Measurements from ENCODE around the gene KRT83. TPM values are rescaled to one million over a fixed set of nuclear protein-coding genes. Genes with fewer than 3 reads are reported as not detected.
A peak's percentile ranks its signal among the peaks of the same experiment; 100 is the strongest.

KRT83 gene
- polyA plus RNA-seq, 2 of the 4 experiments (the other 2 are of a cell fraction), result 20.4 to 44.8 TPM

- Histone ChIP-seq H3K4me3 (peak overlapping the region; percentile 33; the same call in 2 of the 3 replicates), H3K4me2 (peak overlapping the region; percentile 84), H3K27ac (peak overlapping the region; percentile 96 to 100), H3K4me1 (peaks cover 67% of the 10 kb centered on the region), H3K9me3 (no peaks in the 10 kb centered on the region)
- DNase-seq (ENCODE audit: low read depth in 1 of 2, low spot score in 1 of 2) (peak; percentile 87 to 92), FAIRE-seq (peak; percentile 86), ATAC-seq (peak; percentile 31 to 49)
- 7% methylated on average over 32 of the region's 32 CpGs for WGBS (ENCODE audit: missing lambda C conversion rate)
- CTCF ChIA-PET, result interaction anchor here (0.7 to 15.3 kb wide), 51 partner anchors 9 to 606 kb away, joined by 3 to 387 read pairs (median 6); partner anchors contain the start of genes KRT7 and KRT83
- POLR2A ChIA-PET, result interaction anchor here (0.7 to 11.7 kb wide), 10 partner anchors 27 to 595 kb away, joined by 3 to 383 read pairs (median 7); partner anchors contain the start of genes KRT7 and KRT80
- TF ChIP-seq CBX2 (IDR thresholded peaks at IDR 0.05; ENCODE audit: borderline replicate concordance, low read depth), result no peak
- TF ChIP-seq EP300 (IDR thresholded peaks at IDR 0.05), result no peak
- TF ChIP-seq ELK1 (IDR thresholded peaks at IDR 0.05; ENCODE audit: low read depth, low read length), result no peak
- no peak for TF ChIP-seq ZC3H11A (IDR thresholded peaks at IDR 0.05)
- peak; percentile 87; the same call in 1 of the 2 replicates for TF ChIP-seq HOXA7 (CRISPR knock-in tag; IDR thresholded peaks at IDR 0.05)
- TF ChIP-seq EHMT2 (IDR thresholded peaks at IDR 0.05; ENCODE audit: low read depth), result no peak
- TF ChIP-seq CHD4 (IDR thresholded peaks at IDR 0.05; ENCODE audit: borderline replicate concordance), result no peak
- TF ChIP-seq FOXS1 (CRISPR knock-in tag; IDR thresholded peaks at IDR 0.05), result peak; percentile 95
- TF ChIP-seq BHLHE40 (IDR thresholded peaks at IDR 0.05; ENCODE audit: low read depth, low read length), result no peak
- TF ChIP-seq TFCP2L1 (CRISPR knock-in tag; IDR thresholded peaks at IDR 0.05), result peak; percentile 96
- no peak for TF ChIP-seq POLR2AphosphoS2 (conservative IDR thresholded peaks at IDR 0.05; ENCODE audit: low read length)
- TF ChIP-seq ZFP36 (IDR thresholded peaks at IDR 0.05; ENCODE audit: borderline replicate concordance, partially characterized antibody), result no peak
- peak; percentile 97 for TF ChIP-seq EHF (CRISPR knock-in tag; IDR thresholded peaks at IDR 0.05)
- peak; percentile 85 for TF ChIP-seq MAX (IDR thresholded peaks at IDR 0.05)
- peak; percentile 96 for TF ChIP-seq CTCF (IDR thresholded peaks at IDR 0.05)
- TF ChIP-seq RNF2 (IDR thresholded peaks at IDR 0.05; ENCODE audit: borderline replicate concordance, low read depth), result no peak
- TF ChIP-seq HMGXB4 (CRISPR knock-in tag; IDR thresholded peaks at IDR 0.05; ENCODE audit: borderline replicate concordance), result peak; percentile 75
- TF ChIP-seq SMC3 (IDR thresholded peaks at IDR 0.05), result peak; percentile 80
- TF ChIP-seq E2F6 (IDR thresholded peaks at IDR 0.05; ENCODE audit: borderline replicate concordance, low read depth), result peak; percentile 76
- TF ChIP-seq HES2 (IDR thresholded peaks at IDR 0.05), result no peak
- TF ChIP-seq POLR2A (IDR thresholded peaks at IDR 0.05; ENCODE audit: low read length), result no peak
- no peak for TF ChIP-seq KDM1A (IDR thresholded peaks at IDR 0.05; ENCODE audit: low read depth)
- peak; percentile 76 for TF ChIP-seq HEYL (CRISPR knock-in tag; IDR thresholded peaks at IDR 0.05)
- TF ChIP-seq RARB (CRISPR knock-in tag; IDR thresholded peaks at IDR 0.05), result peak; percentile 44; the same call in 1 of the 2 replicates
- TF ChIP-seq RAD21 (conservative IDR thresholded peaks at IDR 0.05 in 1 of 2, IDR thresholded peaks at IDR 0.05 in 1 of 2), result peak; percentile 85 to 89
- TF ChIP-seq HOXB13 (CRISPR knock-in tag; IDR thresholded peaks at IDR 0.05; ENCODE audit: low read depth), result peak; percentile 98
- no peak for TF ChIP-seq CEBPB (IDR thresholded peaks at IDR 0.05)
- TF ChIP-seq RCOR1 (IDR thresholded peaks at IDR 0.05; ENCODE audit: low read depth, low read length), result no peak
- no peak for TF ChIP-seq FOSL2 (IDR thresholded peaks at IDR 0.05)
- TF ChIP-seq FOSL2 (CRISPR knock-in tag; IDR thresholded peaks at IDR 0.05), result peak; percentile 48
- TF ChIP-seq HDAC2 (IDR thresholded peaks at IDR 0.05), result no peak
- no peak for TF ChIP-seq GATA3 (IDR thresholded peaks at IDR 0.05; ENCODE audit: borderline replicate concordance)
- peak; percentile 92 for TF ChIP-seq ZSCAN20 (CRISPR knock-in tag; IDR thresholded peaks at IDR 0.05)
- TF ChIP-seq RFX5 (IDR thresholded peaks at IDR 0.05), result no peak
- peak; percentile 96 for TF ChIP-seq ATOH8 (CRISPR knock-in tag; IDR thresholded peaks at IDR 0.05; ENCODE audit: low read depth)
Observed at GRCh38 chr12:52278575-52279421, 42.4 kb downstream of the KRT83 start.
